Activated T-cell treated with anti-CD3 and anti-CD28 coated beads, Interleukin-2, amount 50 U/mL, for 24 hours (primary cell): Measurements from ENCODE around the gene SULT6B1.
"Not testable (repeated sequence)": the region's sequence is repeated elsewhere in the genome, so short reads cannot be mapped to it uniquely, and the experiment has no call there.

Experiments used
- DNase-seq: peaks from one replicate; pipeline ENCODE4 v3.0.0-alpha.2; 2020
- H3K27ac Mint-ChIP-seq: 2 replicates; pipeline ENCODE4 v1.8.0; 2020; ENCODE audit warnings: mild to moderate bottlenecking, mixed read lengths
- H3K27me3 Mint-ChIP-seq: 2 replicates; pipeline ENCODE4 v1.8.0; 2020; ENCODE audit warnings: mixed read lengths
- H3K36me3 Mint-ChIP-seq: 2 replicates; pipeline ENCODE4 v1.8.0; 2020; ENCODE audit warnings: low read depth, mixed read lengths
- H3K4me1 Mint-ChIP-seq: 2 replicates; pipeline ENCODE4 v1.8.0; 2020; ENCODE audit warnings: low read depth, mixed read lengths
- H3K4me3 Mint-ChIP-seq: 2 replicates; pipeline ENCODE4 v1.8.0; 2020; ENCODE audit warnings: mild to moderate bottlenecking, moderate library complexity, mixed read lengths
- H3K9me3 Mint-ChIP-seq: 2 replicates; pipeline ENCODE4 v1.8.0; 2020; ENCODE audit warnings: mixed read lengths

SULT6B1 gene

DNA sequence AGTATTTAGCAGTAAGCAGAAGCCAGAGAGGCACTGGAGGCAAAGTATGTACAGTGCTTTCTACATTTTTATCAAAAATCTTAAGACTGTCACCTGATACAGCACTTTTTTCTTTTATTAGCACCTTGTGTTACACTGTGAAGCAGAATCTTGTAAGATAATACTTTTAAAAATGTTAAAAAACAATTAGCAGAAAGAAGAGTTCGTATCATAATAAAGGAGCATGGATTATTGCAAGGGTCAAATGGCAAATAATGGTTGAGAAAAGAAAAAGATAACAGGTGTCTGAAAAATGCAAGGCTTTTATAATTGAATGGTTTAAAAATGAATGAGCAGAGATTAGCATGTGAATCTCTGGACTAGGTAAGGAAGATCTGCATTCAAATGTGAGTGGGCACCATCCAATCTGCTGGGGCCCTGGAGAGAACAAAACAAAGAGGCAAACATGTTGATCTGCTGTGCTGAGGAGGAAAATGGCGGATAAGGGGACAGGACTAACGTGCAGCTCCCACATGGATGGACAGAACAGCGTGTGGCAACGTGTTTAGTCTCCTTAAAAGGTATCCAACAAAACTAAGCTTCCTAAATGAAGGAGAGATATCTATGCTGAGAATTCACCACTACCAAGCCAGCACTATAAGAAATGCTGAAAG is 17.3 kb upstream of the SULT6B1 start:
- H3K27ac Mint-ChIP-seq = no peak overlapping the region
- H3K9me3 Mint-ChIP-seq = peaks cover 54% of the 10 kb centered on the region
- H3K4me3 Mint-ChIP-seq = no peak overlapping the region
- H3K27me3 Mint-ChIP-seq = no peaks in the 10 kb centered on the region
- peaks cover 53% of the 10 kb centered on the region for H3K4me1 Mint-ChIP-seq
- H3K36me3 Mint-ChIP-seq = peaks cover 99% of the 10 kb centered on the region
- DNase-seq = no peak

DNA sequence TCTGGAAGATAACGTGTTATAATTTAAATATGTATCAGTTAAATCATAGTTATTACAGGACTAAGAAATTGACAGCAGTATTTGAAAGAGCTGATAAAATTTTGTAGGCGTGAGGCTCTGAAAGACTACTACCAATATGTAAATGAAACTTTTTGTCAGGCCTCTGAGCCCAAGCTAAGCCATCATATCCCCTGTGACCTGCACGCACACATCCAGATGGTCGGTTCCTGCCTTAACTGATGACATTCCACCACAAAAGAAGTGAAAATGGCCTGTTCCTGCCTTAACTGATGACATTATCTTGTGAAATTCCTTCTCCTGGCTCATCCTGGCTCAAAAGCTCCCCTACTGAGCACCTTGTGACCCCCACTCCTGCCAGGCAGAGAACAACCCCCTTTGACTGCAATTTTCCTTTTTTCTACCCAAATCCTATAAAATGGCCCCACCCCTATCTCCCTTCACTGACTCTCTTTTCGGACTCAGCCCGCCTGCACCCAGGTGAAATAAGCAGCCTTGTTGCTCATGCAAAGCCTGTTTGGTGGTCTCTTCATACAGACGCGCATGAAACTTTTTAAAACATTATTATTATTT is 16.7 kb upstream of the SULT6B1 start:
- peaks cover 99% of the 10 kb centered on the region for H3K36me3 Mint-ChIP-seq
- peaks cover 54% of the 10 kb centered on the region for H3K9me3 Mint-ChIP-seq
- H3K27ac Mint-ChIP-seq = peak overlapping the region; percentile 38
- H3K4me1 Mint-ChIP-seq = peaks cover 60% of the 10 kb centered on the region
- DNase-seq, H3K27me3 Mint-ChIP-seq, H3K4me3 Mint-ChIP-seq: not testable (repeated sequence)

DNA sequence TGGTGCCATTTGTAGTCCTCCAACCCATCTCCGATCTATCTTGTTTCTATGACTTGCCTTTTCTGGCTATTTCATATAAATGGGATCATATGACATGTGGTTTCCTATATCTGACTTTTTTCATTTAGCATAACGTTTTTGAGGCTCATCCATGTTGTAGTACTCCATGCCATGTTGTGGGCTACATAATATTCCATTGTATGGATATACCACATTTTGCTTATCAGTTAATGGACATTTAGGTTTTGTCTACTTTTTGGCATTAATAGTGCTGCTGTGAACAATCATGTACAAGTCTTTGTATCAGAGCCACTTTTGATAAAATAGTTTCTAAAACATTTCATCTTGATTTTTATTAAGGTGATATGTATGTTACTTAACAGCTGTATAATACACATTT is 15.2 kb upstream of the SULT6B1 start:
- peaks cover 97% of the 10 kb centered on the region for H3K36me3 Mint-ChIP-seq
- peaks cover 39% of the 10 kb centered on the region for H3K9me3 Mint-ChIP-seq
- no peak overlapping the region for H3K4me3 Mint-ChIP-seq
- no peaks in the 10 kb centered on the region for H3K27me3 Mint-ChIP-seq
- DNase-seq = no peak
- H3K4me1 Mint-ChIP-seq = peaks cover 72% of the 10 kb centered on the region
- H3K27ac Mint-ChIP-seq = peak overlapping the region; percentile 50

DNA sequence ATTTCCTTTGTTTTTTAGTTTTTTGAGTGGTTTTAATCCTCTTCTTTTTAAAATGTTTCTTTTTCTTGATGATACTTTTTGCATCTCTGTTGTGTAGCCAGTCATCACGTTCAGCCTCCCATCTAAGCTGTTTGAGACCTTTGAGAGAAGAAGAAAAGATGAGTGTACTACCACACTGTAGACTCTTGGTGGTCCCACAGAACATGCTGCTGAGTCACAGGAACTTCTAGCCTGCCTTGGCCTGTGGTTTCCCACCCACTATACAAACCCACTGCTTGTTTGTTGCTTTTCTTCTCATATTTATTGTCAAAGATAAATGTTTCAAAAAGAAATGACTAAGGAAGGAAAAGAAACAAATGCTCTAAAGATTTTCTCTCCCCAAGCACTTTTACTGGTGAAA is 13.3 kb upstream of the SULT6B1 start:
- Mint-ChIP-seq H3K36me3 (peaks cover 87% of the 10 kb centered on the region), H3K27me3 (no peaks in the 10 kb centered on the region), H3K4me3 (peak overlapping the region; percentile 10), H3K27ac (peak overlapping the region; percentile 85), H3K4me1 (peaks cover 66% of the 10 kb centered on the region), H3K9me3 (peaks cover 20% of the 10 kb centered on the region)
- no peak for DNase-seq

DNA sequence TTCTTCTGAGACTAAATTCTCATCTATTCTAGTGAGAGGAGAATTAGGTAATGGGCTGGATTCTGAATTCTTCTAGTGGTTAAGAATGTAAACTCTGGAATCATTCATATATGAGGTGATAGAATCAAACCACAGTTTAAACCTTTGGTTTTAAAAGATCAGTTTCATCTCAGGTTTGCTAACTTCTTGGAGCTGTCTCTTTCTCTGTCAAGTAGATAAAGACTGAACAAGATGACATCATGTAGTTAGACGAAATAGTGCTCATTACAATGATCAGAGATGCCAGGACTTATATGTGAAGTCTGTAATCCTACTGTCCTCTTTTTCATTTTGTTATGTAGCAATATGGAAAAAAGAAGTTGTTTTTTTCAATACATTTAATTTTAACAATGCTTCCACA is 12.7 kb upstream of the SULT6B1 start:
- Mint-ChIP-seq H3K27ac (peak overlapping the region; percentile 84), H3K4me3 (peak overlapping the region; percentile 10), H3K9me3 (peaks cover 16% of the 10 kb centered on the region), H3K4me1 (peaks cover 65% of the 10 kb centered on the region), H3K27me3 (no peaks in the 10 kb centered on the region), H3K36me3 (peaks cover 86% of the 10 kb centered on the region)
- DNase-seq = no peak

DNA sequence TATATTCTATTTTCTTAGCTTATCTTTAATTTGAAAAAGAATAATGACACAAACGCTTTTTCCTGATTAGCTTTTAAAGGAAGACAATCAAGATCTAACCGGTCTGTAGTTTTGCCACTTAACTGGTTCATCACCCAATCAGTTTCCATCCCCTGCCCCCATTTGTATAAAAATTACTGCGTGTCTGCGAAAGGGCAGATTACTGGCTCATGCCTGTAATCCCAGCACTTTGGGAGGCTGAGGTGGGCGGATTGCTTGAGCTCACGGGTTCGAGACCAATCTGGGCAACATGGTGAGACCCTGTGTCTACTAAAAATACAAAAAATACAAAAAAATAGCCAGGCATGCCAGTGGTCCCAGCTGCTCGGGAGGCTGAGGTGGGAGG is 10.2 kb upstream of the SULT6B1 start:
- no peak for DNase-seq
- Mint-ChIP-seq H3K4me1 (peaks cover 55% of the 10 kb centered on the region), H3K27ac (peak overlapping the region; percentile 33), H3K4me3 (no peak overlapping the region), H3K9me3 (peaks cover 3% of the 10 kb centered on the region), H3K36me3 (peaks cover 61% of the 10 kb centered on the region), H3K27me3 (no peaks in the 10 kb centered on the region)

DNA sequence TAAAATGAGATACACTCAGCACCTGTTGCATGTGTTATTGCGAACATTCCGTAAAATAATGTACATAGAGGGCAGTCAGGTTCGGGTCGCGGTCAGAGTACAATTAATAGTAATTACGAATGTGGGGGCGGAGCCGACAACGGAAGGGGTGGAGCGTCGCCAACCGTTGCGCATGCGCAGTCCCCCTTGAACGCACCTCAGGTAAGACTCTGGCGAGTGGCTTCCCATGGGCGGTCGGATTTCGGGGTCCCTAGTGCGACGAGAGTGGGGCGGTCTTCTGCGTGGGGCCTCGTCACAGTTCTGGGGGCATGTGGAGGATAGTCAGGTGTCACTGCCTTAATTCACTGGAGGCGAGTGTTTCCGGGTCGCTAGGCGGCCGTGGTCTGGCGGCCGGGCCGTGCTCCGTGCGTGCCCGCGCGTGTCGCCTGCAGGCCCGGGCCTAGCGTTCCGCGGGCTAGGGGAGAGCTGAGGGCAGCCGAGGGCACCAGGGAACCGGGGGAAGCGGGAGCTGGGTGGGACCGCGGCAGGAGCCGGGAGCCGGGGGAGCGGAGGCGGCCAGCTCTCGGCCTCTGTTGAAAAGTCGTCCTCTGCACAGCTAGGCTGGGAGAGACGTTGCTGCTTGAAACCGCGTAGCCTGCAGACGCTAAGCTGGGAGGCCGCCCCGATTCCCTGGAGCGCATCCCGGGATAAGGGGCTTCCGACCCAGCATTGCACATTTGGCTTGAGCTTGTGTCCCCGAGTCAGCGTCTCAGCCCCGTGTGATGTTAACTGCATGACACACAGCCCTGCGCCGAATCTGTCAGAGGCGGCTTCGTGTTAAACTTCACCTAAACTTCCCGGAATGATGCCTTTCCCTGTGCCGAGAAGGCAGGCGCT is 8.1 kb upstream of the SULT6B1 start, which contains the start of gene CEBPZOS:
Gene CEBPZOS (plus strand): TSS at position 177 of the 876 bp plus-strand sequence. CDS start 3,209 bp downstream, outside the sequence.
- peaks cover 41% of the 10 kb centered on the region for H3K36me3 Mint-ChIP-seq
- H3K27ac Mint-ChIP-seq = peak within 1 kb of the TSS; percentile 97
- peak; percentile 93 for DNase-seq
- H3K9me3 Mint-ChIP-seq = no peaks in the 10 kb centered on the region
- H3K4me3 Mint-ChIP-seq = peak within 1 kb of the TSS; percentile 92
- H3K4me1 Mint-ChIP-seq = peaks cover 46% of the 10 kb centered on the region
- H3K27me3 Mint-ChIP-seq = no peaks in the 10 kb centered on the region

DNA sequence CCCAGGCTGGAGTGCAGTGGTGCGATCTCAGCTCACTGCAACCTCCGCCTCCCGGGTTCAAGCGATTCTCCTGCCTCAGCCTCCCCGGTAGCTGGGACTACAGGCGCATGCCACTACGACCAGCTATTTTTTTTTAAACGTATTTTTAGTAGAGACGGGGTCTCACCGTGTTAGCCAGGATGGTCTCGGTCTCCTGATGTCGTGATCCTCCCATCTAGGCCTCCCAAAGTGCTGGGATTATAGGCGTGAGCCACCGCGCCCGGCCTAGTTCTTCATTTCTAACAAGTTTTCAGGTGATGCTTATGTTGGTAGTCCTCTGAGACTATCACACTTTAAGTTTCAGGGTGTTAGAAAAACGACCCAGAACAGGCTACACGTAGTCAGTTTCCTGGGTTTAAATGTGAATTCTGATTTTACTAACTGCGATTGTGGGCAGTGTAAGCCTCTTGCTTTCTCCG is 7.4 kb upstream of the SULT6B1 start:
- not testable (repeated sequence) for H3K9me3 Mint-ChIP-seq, DNase-seq, H3K27me3 Mint-ChIP-seq
- H3K36me3 Mint-ChIP-seq = peaks cover 34% of the 10 kb centered on the region
- peak overlapping the region; percentile 97 for H3K27ac Mint-ChIP-seq
- H3K4me1 Mint-ChIP-seq = peaks cover 40% of the 10 kb centered on the region
- H3K4me3 Mint-ChIP-seq = peak overlapping the region; percentile 92

DNA sequence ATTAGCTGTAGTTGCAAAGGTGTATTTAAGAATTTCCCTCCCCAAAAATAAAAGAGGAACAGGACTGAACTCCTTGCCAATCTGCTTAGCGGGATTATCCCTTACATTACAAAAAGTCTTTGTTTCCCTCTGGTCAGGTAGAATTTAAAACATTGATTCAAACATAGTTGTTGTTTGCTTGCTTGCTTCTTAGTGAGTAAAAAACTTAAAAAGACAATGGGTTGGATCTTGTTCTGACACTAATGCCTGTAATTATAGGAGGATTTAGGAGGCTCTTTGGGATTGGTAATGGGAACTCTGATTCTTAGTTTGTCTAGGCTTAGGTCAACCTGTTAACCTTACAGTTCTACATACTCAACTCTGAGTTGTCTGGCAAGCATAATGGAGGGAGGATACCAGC is 4.1 kb upstream of the SULT6B1 start:
- Mint-ChIP-seq H3K4me1 (peaks cover 14% of the 10 kb centered on the region), H3K36me3 (peaks cover 12% of the 10 kb centered on the region), H3K9me3 (no peaks in the 10 kb centered on the region), H3K4me3 (no peak overlapping the region), H3K27ac (no peak overlapping the region), H3K27me3 (peaks cover 5% of the 10 kb centered on the region)
- no peak for DNase-seq

DNA sequence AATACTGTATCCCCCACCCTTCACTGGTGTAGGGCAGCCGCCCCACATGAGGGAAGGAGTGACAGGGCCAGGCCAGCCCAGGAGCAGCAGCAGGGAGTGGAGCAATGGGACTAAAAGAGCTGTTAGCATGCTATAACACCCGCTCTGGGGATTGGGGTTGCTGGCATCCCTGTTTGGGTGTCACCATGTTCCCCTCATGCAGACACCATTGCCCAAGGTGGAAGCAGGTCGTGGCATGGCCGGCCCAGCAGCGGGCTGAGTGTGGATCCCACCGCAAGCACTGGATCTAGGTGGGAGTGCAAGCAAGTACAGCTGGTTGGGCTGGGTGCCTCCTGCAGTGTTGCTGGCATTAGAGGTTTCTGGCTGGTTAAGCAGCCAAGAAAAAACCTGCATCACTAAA is 3.3 kb upstream of the SULT6B1 start:
- Mint-ChIP-seq H3K36me3 (peaks cover 5% of the 10 kb centered on the region), H3K4me3 (no peak overlapping the region), H3K27me3 (peaks cover 7% of the 10 kb centered on the region), H3K9me3 (no peaks in the 10 kb centered on the region), H3K27ac (no peak overlapping the region), H3K4me1 (peaks cover 7% of the 10 kb centered on the region)
- no peak for DNase-seq

DNA sequence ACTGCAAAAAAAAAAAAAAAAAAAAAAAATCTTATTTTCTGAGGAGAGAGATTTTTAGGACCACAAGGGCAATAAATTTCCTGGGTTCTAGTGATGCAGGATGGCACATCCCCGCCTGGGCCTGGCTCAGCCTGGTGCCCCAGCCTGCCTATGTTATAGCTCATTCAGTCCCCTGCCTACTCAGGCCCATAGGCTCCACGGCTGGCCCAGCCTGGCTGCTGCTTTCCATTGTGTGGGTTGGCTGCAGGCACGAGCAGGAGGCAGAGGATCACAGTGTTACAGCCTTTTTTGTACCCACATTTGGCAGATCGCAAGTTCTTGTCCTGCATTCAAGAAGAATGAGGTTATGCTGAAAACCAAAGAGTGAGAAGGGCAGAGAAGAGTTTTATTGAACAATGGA is 2.8 kb upstream of the SULT6B1 start:
- peaks cover 1% of the 10 kb centered on the region for H3K36me3 Mint-ChIP-seq
- H3K27me3 Mint-ChIP-seq = peaks cover 7% of the 10 kb centered on the region
- peaks cover 5% of the 10 kb centered on the region for H3K4me1 Mint-ChIP-seq
- H3K9me3 Mint-ChIP-seq = no peaks in the 10 kb centered on the region
- DNase-seq = no peak
- no peak overlapping the region for H3K27ac Mint-ChIP-seq
- H3K4me3 Mint-ChIP-seq = no peak overlapping the region

DNA sequence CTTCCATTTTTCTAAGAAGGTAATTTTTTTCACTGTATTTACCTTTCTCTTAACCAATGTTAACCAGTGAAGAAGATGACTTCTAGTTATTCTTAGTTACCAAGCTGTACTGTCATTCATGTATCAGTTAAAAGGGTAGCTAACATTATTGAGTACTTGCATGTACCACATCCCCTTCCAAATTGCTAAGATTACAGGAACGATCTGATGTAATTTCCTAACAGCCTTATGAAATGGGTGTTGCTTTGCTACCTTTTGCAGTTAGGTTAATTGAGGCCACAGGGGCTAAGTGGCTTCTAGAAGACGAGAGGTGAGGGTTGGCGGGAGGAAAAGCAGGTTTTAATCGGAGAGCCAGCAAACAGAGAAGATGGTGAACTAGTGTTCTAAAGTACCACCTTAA is 1.8 kb upstream of the SULT6B1 start:
- DNase-seq = no peak
- no peaks in the 10 kb centered on the region for H3K9me3 Mint-ChIP-seq
- H3K27me3 Mint-ChIP-seq = peaks cover 7% of the 10 kb centered on the region
- H3K4me3 Mint-ChIP-seq = no peak overlapping the region
- H3K4me1 Mint-ChIP-seq = peaks cover 1% of the 10 kb centered on the region
- no peaks in the 10 kb centered on the region for H3K36me3 Mint-ChIP-seq
- H3K27ac Mint-ChIP-seq = no peak overlapping the region

DNA sequence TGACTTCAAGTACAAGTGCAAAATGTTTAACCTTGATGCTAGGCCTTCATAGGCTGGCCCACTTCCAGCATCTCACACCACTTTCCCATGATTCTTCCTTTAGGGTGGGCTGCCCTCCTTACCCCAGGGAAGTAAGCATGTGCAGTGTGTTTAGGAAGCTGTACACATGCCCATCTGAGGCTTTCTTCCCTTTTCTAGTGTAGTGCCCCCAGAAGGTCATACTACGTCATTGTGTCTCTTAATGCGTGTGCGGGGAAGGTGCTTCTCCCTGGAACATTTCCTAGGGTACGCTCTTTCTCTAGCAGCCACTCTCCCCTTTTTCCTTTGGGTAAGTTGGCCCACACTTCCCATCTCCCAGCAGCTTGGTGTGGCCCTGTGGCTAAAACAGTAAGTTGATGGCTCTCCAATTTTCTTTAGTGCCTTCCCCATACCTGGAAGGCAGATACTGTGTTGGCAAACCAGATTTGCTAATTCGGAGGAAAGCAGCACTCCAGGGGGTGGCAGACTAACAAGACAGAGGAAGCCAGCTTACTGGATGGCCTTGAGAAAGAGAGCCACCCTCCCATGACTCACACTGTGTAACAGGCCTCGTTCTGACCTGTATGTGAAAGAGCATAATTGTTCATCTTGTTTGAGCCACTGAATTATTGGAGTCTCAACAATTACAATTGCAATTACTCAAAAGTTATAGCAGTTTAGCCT is 1.1 kb upstream of the SULT6B1 start:
- no peak overlapping the region for H3K27ac Mint-ChIP-seq
- no peaks in the 10 kb centered on the region for H3K9me3 Mint-ChIP-seq
- no peaks in the 10 kb centered on the region for H3K4me1 Mint-ChIP-seq
- H3K36me3 Mint-ChIP-seq = no peaks in the 10 kb centered on the region
- peaks cover 7% of the 10 kb centered on the region for H3K27me3 Mint-ChIP-seq
- no peak overlapping the region for H3K4me3 Mint-ChIP-seq
- DNase-seq = no peak
